SKM-1 (cell line): ENCODE data around the gene CD82.
"Not testable (repeated sequence)": the region's sequence is repeated elsewhere in the genome, so short reads cannot be mapped to it uniquely, and the experiment has no call there.

ENCODE experiments used
- DNase-seq: peaks from one replicate; lab custom pipeline; 2025; ENCODE audit not compliant: unreplicated experiment; lab: John Stamatoyannopoulos, UW

Gene CD82

DNA sequence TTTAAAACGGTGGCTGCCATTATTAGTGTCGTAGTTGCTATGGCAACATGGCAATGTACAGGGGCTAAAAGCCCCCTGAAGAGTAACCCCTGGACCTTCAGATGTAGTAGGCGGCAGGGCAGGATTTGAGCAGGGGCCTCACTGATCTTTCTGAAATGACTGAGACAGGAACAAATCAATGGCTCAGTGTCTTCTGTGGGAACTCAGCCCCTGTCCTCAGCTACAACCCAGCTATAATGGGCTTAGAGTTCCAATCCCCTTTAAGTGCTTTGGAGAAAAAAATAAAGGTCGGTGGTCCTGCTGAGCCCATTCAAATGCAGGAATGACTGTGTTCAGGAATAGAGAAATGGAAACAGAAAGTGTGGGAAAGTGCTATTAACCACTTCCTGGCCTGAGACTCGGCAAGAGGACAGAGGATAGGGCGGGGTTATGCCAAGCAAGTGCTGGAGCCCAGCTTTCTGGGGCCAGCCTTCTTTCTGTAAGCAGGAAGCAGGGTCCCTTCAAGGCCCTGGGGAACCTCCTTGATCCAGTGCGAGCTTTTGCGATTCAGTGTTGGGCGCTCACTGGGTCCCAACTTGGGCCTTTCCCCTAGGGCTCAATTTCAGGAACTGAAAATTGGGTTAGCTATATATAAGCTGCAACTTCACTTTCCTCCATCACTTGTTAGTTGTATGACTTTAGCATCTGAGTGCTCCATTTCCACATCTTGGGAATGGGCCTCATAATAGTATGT, 6.1 kb upstream of the CD82 start:
- DNase-seq = no peak

- not testable (repeated sequence) for DNase-seq
Measured at GRCh38 chr11:44559940-44560300, 5.5 kb upstream of the CD82 start.

DNA sequence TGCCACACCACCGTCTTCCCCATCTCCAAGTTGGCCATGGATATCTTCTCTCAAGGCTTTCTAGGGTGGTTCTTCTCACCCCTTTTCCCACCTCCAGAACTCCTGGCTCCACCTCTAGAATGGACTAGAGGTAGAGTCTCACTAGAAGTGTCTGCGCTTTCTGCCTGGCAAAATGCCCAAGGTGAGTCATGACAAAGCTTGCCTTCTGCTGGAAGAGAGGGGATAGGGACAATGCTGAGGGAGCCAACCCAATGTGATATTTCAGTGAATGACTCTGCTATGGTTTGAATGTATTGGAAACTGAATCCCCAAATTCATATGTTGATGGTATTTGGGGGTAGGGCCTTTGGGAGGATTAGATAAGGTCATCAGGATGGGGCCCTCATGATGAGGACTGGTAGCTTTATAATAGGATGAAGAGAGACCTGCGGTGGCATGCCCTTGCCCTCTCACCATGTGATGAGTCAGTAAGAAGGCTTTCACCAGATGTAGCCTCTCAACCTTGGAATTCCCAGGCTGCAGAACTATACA, 4.1 kb upstream of the CD82 start:
- DNase-seq = no peak

DNA sequence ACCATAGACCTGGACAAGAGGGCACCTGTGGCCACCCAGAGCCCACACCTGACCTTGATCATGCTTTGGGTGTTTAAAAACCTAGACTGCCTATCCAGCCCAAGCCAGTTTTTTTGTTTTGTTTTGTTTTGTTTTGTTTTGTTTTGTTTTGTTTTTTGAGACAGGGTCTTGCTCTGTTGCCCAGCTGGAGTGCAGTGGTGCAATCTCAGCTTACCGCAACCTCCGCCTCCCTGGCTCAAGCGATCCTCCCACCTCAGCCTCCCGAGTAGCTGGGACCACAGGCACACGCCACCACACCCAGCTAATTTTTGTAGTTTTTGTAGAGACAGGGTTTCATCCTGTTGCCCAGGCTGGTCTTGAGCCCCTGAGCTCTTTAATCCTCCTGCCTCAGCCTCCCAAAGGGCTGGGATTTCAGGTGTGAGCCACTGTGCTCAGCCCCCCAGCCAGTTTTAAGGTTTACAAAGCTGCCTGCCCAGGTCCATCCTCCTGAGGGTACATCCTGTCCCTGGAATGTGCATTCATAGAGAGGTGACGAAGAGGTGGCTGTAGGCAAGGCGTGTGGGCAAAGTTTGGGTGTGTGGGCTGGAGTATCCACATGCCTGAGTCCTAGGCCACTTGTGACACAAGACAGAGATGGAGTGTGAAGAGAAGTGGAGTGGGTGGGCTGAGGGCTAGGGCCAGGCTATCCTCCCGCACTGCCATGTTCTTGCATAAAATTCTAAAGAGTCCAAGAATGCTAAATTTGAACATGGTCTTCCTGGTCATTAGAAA, 3.3 kb upstream of the CD82 start:
- no peak for DNase-seq

- DNase-seq = no peak
Measured at GRCh38 chr11:44562845-44563460, 2.5 kb upstream of the CD82 start.

GRCh38 chr11:44563711-44564110, 1.8 kb upstream of the CD82 start:
- no peak for DNase-seq

DNA sequence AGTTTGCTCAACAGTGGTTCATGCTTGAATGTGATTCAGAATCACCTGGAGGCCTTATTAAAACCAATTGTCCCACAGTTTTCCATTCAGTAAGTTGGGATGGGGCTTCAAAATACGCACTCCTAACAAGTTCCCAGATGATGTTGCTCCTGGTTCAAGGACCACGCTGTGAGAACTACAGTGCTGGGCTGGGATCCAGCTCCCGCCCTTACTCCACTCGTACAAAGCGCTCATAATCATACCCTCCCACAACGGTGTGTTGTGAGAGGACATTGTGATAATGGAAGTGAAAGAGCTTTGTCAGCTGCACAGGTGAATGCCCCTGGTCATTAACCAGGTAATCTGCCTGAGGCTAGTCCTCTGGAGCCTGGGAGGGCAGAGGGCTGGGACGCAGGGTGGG, 1.3 kb upstream of the CD82 start:
- DNase-seq = no peak

DNA sequence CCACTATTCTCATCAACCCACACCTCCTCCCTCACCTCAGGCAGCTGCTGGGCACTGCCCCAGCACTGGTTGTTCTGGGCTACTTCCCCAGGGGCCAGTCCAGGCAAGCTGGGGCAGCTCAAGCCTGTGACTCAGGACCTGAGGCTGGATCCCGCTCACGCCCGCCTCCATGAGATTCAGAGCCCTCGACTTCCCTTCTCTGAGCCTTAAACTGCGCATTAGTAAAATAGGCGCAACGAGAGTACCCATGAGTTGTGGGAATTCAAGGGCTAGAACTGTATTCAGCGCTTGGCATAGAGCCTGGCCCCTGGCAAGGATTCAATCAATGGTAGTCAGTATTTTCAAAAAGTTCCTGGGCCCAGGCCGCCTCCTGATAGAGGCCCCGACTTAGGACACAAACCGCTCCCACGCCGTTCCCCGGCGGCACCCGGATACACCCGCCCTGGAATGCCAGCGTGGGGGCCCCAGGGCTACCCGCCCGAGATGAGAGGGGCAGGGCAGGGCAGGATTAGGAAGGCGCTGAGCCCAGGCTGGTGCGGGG, 723 bp upstream of the CD82 start:
- no peak for DNase-seq

GRCh38 chr11:44565953-44566949, 788 bp downstream of the CD82 start:
- no peak for DNase-seq

DNA sequence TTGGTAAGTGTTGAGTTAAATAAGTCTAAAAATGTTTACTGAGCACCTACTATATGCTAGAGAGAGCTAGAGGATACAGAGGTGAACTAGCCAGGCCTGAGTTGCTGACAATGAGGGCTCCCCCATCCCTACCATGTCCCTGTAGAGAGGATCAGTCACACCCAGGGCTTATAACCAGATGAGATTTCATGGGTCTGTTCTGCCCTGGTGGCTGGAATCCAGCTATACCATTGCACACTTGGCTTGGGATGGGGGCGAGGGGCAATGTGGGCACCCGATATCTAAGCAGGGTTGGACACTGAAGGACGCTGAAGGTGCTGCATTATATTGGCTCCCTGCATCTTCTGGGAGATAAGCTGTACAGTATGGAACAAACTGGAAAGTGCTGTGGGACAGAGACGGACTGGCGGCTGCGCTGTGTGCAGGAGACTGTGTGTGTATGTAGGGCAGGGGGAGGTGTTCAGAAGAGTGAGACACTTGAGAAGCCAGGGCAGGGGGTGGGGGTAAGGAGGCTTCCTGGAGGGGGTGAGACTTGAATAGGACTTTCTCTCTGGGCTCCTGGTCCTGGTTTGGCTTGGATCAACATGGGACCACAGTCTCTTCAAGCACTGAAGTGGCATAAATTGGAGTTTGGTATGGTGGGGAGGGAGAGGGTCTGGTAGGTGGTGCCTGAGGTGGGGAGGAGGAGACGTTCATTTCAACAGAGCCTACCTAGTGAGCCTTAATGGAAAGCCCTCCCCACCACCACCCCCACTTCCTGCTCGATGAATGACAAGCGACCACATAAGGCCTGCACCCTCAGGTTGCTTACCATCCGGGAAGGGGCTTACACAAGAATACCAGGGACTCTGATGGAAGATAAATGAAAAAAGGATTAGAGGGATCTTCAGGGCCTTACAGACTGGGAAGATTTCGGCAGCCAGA, 1.8 kb downstream of the CD82 start:
- DNase-seq = no peak

GRCh38 chr11:44567876-44568256, 2.4 kb downstream of the CD82 start:
- no peak for DNase-seq

DNA sequence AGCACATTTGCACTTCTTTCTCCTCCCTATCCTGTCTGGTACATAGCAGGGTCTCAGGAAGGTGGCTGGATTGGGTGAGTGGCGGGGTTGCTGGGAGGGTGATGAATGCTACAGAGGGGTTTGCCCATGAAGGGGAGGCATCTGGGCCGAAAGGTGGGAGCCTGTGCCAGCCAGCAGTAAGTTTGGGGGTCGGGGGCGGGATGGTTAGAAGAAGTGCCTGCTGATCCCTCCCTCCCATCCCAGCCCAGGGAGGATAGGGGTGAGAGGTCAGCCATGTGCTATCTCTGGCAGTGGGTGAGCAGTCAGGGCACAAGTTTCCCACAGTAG, 2.8 kb downstream of the CD82 start:
- no peak for DNase-seq

GRCh38 chr11:44568658-44569473, 3.4 kb downstream of the CD82 start:
- DNase-seq = peak; percentile 82

DNA sequence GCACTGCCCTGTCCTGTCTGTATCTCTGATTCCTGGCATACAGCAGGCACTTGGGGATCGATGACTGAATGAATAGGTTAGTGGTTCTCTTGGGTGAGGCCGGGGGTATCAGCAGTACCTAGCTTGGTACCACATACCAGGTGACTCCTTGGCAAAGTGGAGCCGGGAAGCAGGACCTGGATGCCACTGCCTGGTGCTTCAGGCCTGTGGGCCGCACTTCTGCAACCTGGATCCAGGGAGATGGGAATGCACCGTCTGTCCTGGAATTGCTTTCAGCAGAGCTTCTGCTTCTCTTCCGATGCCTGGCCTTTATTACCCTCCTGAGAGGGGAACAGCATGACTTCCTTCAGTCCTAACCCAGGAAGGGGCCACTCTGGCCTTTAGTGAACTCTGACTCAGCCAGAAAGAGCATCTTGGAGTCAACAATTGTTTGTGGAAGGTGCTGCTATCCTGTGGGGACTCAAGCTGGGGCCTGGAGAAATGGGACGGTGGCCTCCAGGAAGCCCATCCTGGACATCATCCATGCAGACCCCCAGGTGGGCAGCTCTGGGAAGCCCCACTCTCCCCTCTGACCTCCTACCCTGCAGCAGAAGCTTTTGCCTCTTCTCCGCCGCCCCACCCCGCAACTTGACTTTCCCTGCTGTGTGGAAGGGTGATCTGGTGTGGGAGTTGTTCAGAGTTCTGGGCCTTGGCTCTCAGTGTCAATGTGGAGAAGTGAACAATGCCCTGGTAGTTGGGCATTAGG, 5.1 kb downstream of the CD82 start:
- no peak for DNase-seq

GRCh38 chr11:44571871-44572270, 6.4 kb downstream of the CD82 start:
- no peak for DNase-seq

- no peak for DNase-seq
Measured at GRCh38 chr11:44572436-44572835, 7.0 kb downstream of the CD82 start.

DNA sequence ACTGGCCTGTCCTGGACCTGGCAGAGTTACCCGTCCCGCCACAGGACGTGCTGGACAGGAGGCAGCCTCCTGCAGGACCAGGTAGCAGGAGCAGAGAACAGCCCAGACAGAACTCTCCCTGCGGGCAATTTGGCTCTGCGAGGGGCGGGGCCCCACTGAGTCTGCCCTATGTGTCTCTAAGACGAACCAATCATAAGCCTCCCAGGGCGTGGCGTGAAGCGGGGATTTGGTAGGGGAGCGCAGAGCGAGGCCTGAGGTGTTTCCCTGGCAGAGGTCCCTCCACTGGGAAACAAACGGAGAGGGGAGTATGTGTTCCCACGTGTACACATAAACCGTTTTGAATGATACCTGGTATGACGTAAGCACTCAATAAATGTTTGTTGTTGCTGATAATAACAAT, 7.4 kb downstream of the CD82 start:
- no peak for DNase-seq

DNA sequence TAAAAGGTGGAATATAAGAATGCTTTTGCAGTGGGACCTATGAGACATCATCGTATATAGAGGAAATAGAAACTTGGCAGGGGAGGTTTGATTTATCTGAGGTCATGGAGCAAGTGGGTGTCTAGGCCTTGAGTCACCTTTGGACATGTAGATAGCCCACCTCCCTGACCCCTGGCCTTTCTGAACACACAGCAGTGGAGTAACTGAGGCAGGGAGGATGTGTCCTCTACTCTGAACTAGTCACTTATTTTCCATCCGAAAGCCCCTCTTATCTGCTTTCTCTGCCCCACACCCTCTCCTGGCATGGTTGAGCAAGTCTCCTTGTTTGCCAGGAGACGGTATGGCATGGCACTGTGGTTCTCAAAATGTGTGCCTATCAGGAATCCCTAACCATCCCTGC, 7.9 kb downstream of the CD82 start:
- DNase-seq = no peak
